GM21723 (cell line): Measurements from ENCODE around the gene SLC25A41.
"Not testable (repeated sequence)": the region's sequence is repeated elsewhere in the genome, so short reads cannot be mapped to it uniquely, and the experiment has no call there.

Experiments
- ATAC-seq: cut with Tn5 transposase; IDR thresholded peaks from one replicate; pipeline ENCODE4 v1.9.1; 2021; ENCODE audit warnings: mild to moderate bottlenecking, moderate library complexity; ENCODE audit not compliant: unreplicated experiment

SLC25A41 gene

DNA sequence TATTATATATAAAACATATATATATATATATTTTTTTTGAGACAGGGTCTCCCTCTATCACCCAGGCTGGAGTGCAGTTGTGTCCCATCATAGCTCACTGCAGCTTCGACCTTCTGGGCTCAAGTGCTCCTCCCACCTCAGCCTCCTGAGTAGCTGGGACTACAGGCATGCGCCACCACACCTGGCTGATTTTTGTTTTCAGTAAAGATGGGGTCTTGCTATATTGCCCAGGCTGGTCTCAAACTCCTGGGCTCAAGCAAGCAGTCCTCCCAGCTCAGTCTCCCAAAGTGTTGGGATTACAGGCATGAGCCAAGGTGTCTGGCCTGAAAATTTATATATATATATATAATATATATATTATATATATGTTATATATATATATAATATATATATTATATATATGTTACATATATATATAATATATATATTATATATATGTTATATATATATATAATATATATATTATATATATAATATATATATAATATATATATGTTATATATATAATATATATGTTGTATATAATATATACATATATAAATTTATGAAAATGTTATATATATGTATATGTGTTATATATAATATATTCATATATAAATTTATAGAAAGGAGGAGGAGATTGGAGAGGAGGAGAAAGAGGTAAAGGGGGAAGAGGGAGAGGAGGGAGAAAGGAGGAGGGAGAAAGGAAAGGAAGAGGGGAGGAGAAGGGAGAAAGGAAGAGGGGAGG lies 4.7 kb downstream of the SLC25A41 start:
- not testable (repeated sequence) for ATAC-seq

DNA sequence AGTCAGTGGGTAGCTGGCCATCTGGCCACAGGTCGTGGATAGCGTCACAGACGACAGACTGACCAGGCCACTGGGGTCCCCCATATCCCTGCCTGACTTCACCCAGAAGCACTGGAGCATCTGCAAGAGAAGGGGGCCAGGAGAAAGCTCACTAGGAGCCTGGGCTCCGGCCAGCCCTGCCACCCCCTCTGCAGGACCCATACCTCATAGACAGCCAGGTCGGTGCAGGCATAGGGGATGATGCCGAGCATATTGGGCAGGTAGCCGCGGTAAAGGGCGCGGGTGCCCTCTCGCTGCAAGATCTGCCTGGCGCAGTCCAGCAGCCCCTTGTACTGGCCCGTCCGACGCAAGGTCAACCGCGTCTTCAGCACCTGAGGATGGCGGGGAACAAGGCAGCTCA lies 6.4 kb downstream of the SLC25A41 start:
- ATAC-seq = no peak

DNA sequence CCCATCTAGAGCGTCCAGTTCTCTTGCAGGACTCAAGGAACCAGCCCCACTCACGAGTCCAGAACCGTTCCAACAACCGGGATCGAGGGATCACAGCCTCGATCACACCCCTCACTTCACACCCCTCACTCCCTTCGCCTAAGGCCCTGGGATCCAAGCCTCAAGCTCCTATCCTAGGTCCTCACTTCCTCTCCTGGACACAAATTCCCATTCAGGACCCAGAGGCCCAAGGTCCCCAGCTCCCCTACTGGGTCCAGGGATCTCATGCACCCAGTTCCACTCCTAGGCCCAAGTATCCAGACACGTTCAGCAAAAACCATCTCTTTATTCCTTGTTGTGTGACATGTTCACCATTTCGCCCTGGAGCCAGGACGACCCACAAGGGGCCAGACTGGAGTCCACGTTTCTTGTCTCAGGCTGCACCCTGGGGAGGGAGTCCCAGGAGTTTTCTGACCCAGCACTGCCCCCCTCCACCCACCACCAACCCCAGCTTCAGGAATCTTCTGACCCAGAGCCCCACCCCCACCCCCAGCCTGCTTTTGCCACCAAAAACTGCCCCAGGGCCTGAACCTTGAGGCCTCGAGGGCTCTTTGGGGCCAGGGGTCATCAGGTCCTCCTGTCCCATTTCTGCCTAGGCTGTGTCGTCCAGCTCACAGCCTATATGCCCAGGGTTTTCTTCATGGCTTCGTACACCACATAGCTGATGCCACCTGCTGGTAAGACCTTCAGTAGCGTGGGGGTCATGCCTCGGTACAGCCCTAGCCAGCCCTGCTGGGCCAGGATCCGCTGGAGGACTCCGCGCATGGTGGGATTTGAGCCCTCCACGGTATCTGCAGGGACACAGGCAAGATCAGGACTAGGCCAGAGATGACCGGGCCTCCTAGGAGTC lies 7.6 kb downstream of the SLC25A41 start:
- ATAC-seq = no peak

DNA sequence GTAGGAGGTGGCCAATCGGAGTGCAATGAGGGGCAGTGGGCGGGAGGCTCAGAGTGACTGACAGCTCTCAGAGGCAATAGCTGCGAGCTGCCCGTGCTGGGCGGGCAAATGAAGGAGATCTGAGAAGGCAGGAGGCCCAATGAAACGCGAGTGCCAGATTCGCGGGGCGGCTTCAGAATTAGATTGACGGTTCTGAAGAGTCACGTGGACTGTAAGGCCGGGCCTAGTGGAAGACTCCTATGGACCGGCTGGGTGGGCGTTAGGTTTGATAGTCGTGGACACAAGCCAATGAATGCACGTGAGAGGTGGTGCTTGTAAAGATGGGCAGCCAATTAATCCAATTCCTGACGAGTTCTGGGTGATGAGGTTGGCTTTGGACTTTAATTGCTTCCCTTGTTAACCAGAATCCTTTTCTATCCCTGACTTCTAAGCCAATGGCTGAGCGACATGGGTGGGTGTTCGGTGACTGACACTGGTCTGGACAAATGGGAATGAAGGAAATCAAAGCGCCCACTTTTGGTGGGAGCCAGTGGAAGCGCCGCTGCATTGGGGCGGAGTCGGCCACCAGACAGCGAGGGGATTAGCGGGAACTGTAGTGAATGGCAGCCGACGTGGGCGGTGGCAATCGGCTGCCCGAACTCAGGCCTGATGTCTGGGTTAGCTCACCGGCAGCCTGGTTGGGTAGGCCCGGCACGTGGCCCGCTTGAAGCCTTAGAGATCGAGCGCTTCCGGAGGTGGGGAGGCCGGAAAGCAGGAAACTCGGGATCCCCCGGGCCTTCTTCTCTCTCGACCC lies 8.4 kb downstream of the SLC25A41 start:
- peak; percentile 85 for ATAC-seq

DNA sequence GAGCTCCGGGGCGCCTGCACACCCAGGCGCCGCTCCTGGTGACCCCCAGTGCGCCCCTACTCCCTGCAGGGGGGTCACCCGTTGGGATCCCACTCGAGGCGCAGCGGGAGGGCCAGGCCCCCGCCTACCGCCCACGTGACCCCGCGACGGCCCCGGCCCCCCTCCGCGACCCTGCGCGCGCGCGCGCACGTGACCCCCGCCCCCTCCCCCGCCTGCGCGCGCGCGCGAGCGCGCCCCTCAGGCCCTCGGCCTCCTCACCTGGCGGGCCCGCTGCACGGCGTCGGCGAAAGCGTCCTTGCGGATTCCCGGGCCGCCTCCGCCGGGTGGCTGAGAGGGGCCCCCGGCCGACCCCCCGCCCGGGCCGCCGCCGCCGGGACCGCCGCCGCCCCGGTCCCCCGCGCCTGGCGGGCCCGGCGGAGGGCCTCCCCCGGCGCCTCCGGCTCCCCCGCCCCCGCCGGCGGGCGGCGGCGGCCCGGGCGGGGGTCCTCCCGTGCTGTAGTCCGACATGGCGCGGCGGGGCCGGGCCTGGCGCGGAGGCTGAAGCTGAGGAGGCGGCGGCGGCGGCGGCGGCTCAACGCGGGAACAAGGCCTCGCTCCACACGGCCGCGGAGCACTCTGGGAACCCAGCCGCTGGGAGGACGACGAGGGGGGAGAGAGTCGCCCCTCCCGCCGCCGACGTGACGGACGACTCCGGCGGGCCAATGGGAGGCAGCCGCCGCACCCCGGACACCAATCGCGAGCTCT lies 9.2 kb downstream of the SLC25A41 start, which contains the start of gene KHSRP:
KHSRP (minus strand) TSS at position 617 of the 744 bp plus-strand sequence; CDS start at position 507, 110 bp downstream.
- ATAC-seq = no peak

DNA sequence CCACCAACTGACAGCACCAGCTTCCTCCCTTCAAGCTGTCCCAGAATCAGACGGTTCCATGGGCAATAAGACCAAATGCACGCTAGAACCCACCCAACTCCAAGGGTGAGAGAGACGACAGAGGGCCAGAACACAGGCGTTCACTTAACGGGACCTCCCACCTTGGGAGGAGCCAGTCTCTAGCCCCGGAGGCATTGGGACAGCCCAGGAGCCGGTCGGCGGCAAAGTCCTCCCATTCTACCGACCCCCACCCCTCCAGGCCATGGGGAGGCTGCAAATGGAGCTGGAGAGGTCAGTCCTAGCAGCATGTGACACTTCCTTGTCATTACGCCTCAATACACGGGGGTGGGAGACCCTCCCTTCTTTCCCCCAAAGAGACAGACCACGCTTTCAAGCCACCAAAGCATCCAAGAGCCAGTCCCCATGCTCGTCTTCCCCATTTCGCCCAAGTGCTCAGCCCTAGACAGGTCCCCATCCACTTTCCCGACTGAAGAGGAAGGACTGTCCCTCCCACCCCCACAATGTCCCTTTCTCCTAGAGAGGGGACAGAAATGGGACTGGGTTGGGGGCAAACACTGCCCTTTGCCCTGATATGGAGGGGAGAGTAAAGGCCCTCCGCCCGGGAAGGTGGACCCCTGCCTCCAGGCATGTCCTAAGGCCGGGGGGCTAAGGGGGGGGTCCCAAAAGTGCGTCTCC lies 9.9 kb downstream of the SLC25A41 start:
- ATAC-seq = no peak

DNA sequence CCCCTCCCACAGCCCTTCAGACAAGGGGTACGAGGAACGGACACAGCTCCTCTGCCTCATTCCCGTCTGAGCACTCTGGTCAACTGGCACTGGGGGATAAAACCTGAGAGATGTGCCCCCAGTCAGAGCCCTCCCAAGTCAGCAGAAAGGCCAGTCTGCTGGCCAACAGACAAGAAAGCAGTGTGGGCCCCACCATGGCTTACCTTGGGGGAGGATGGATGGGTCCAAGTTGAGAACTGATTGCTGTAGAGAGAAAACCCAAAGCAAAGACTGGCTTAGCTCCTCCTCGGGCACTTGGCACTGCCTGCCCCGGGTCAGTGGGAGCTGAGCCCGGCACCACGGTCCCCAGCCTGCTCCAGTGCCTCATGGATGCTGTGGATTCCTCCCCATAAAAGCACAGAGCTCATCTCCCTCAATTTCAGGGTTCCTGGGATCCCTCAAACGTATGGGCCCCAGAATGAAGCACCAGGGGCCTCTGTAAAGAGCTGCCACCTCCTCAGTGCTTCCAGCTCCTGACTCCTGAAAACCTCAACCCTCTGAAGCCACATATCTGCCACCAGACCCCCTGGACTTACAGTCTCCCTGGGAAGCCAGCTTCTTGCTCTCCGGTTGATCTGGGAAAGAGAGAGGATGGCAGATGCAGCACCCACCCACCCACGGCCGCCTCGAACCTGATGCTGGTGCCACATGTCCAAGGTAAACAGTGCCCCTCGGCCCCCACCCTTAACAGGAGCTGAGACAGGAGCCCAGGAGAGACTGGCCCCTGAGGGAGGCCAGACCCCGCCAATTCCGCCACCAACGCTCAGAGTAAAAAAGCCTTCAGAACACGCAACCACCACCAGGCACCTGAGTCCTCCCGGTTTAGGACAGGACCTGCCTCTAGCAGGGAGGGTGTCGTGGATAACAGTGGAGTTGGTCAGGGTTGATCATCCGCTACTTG lies 12.2 kb downstream of the SLC25A41 start:
- ATAC-seq = no peak

DNA sequence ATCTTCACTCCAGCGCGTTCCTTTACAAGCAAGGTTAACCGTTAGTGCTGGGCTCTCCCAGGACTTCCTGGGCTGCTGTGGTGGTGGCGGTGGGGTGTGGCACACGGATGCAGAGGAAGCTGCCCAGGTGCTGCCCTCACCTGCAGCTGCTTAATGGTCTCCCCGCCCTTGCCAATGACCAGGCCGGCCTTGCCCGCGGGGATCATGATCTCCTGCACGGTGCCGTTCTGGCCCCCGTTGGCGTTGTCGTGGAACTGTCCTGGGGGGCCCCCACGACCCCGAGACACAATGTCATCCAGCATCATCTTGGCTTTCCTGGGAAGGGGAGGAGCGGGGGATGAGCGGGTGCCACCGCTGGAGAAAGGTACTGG lies 15.0 kb downstream of the SLC25A41 start:
- no peak for ATAC-seq

DNA sequence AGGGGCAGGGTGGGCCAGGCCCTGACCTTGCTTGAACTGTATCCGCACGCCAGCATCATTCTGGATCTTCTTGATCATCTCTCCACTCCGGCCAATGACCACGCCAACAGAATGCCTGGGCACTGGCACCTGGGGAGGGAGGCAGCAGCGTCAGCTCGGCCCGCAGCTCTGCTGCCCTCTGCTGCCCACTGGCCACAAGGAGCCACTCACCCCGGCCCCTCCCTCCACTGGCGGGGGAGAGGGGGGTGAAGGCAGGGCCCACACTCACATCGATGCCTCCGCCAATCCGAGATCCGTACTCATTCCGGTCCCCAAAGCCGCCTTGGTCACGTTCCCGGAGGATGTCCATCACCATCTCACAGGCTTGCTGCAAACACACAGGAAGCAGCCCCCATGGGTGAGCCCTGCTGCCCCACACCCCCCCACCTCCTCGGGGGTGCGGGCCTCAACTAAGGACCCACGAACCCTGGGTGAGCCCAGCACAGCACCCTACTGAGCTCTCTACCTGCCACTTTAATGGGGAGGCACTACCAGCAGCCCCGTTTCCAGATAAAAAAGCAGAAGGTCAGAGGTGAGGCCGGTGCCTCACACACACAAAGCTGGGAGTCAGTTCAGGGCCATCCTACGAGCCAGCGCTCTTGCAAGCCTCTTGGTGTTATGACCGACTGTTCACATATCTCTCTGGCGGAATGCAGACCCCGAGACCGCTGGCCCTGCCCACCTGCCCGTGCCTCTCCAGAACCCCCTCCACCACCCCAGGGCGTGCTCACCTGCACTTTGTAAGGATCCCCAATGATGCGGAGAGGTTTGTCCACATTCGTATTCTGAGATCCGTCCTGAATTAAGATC lies 15.6 kb downstream of the SLC25A41 start:
- ATAC-seq = no peak

DNA sequence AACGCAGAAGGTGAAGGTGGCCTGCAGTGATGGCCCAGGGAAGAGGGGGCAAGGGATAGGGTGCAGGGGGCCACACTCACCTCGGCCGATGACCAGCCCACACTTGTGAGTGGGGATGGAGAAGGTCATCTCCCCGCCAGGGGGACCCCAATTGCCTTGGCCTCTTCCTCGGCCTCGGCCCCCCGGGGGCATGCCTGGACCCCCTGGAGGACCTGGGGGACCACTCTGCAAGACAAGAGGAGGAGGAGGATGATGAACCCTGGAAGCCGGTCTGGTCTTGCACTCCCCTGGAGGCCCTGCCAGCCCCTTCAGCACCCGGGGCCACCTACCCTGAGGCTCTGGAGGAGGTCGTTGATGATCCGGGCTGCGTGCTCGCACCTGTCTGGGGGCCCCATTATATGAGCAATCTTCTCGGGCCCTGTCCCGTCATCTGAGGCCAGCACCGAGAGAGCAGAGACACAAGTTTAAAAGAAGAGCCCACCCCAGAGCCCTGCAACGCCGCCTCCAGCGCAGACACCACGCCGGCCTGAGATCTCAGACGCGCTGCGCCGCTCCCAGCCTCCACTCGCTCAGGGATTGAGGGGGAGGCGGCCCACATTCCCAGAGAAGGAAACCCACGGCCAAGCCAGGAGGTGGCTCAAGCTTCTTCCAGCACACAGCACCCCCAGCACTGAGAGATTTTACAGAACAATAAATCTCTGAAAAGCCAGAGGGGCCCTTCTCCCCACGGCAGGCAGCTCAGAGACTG lies 16.7 kb downstream of the SLC25A41 start:
- ATAC-seq = no peak

DNA sequence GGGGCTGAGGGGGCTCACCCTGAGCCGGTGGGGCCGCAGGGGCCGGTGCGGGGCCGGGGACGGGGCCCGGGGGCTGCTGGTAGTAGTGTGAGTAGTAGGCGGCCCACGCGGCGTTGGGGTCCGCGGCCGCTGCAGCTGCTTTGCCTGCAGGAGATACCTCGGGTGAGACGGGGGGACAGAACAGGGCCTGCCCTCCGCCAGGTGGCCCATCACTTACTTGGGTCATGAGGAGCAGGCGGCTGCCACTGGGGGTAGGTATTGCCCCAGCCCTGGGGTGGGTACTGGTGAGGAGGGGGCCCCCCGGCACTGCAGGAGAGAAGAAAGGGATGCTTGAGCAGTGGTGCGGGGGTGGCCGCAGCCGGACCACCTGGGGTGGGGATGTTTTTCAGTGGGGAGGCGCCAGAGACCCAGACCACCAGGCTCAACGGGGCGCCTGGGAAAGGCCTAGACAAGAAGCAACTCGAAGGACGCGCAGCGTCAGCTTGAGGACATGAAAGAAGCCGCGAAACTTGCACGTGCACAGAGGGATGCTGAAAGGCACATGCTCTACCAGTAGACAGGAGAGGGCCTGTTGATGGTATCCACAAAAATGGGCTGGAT lies 17.9 kb downstream of the SLC25A41 start:
- no peak for ATAC-seq

DNA sequence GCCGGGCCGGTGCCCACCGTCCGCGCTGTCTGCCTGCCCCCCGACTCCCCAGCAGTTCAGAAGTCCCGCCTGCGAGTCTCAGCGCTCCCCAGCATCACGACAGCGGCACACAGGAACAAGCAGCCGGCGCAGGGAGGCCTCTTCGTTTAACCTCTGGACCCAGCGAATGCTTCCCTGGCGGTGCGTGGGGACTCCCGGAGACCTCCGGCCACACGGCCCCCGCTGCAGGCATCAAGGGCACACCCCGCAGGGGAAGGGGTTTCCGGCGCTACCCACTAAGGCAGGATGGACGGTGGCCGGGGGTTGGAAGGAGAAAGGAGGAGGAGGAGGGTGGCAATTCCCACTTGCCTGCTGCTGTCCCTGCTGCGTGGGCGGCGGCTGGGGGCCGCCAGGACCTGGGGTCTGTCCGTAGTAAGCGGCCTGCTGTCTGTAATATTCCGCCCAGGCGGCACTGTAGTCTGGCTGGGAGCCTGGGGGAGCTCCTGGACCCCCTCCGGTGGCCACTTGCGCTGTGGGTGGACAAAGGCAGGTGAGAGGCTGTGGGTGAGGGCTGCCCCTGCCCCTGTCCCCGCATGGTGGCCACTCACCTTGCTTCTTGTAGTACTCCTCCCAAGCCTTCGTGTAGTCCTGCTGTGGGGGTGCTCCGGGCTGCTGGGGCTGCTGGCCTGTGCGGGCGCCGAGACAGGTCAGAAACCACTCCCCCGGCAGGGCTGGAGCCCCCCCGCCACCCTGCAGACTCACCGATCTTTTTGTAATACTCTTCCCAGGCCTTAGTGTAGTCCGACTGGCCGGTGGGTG lies 18.6 kb downstream of the SLC25A41 start:
- ATAC-seq = no peak

DNA sequence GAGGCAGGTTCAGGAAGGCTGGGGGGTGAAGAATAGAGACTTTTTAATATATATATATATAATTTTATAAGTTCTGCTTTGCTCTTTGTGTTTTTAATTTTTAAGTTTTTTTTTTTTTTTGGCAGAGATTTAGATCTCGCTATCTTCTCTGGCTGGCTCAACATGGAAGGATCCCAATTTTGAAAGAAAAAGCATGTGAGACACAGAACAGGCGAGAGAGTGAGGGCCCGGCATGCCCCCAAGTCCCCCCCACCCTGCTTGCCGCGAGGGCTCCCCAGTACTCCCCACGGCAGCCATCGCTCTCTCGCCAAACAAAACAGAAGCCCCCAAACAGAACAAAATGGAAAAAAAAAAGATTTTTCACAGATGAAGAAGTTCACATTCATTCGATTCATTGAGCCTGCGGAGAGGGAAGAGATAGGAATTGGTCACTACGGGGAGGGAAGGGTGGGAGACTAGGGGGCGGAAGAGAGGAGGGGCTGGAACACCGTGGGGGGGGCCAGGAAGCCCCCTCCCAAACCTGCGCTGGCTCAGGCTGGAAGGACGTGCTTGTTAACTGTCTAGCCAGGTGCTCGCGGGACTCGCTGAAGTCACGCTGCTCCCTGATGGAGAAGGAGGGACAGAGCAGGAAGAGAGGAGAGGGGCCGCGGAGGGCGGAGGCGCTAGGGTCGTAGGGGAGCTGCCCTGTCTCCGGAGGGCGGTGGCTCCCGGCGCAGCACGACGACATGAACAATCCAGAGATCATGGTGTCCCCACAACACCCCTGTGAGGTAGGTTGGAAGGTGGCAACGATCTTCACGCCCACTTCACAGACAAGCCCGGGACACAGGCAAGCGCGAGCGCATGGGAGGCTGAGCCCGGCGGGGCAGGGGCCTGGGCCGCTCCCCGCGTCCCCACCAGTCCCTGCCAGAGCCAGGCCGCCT lies 19.6 kb downstream of the SLC25A41 start:
- ATAC-seq = no peak

DNA sequence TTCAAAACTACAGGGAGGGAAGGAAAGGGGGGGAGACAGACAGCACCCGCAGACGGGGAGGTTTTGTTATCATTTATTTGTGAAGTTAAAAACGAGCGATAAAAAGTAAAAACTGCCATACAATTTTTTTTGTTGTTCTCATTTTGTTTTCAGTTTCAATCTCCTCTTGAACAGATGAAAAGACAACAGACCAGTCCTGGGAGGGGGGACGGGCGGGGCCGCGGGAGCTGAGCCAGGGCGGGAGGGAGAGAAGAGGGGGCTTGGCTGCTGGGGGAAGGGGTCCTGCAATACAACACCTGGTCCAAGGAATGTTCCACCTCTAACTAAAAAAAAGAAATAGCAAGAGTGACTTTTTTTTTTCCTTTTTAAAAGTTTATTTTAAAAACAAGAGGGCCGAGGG lies 20.3 kb downstream of the SLC25A41 start:
- no peak for ATAC-seq
